Sigmoid colon (tissue), 7 donors: ENCODE measurements around the gene ELFN1. TPM values are rescaled to one million over a fixed set of nuclear protein-coding genes. Genes with fewer than 3 reads are reported as not detected.

Source experiments
- DNase-seq: peaks from one replicate; pipeline ENCODE4 v3.0.0-alpha.2; 2019
- H3K27ac ChIP-seq, 4 donors: fragments of 200-600 bp; sonication (generic); one replicate each; pipeline ENCODE4 v1.5.1; 2016 to 2019; ENCODE audit warnings: mild to moderate bottlenecking in 1 of 4
- H3K27me3 ChIP-seq, 3 donors: fragments of 200-600 bp; sonication (generic); one replicate each; pipeline ENCODE4 v1.5.1; 2019; ENCODE audit warnings: mild to moderate bottlenecking in 1 of 3
- H3K36me3 ChIP-seq, 4 donors: fragments of 200-600 bp; sonication (generic); one replicate each; pipeline ENCODE4 v1.5.1; 2016 to 2019
- H3K4me1 ChIP-seq, 4 donors: fragments of 200-600 bp; sonication (generic); one replicate each; pipeline ENCODE4 v1.5.1; 2017 to 2019
- H3K4me3 ChIP-seq, 4 donors: fragments of 200-600 bp; sonication (generic); one replicate each; pipeline ENCODE4 v1.5.1; 2017 to 2019; ENCODE audit warnings: mild to moderate bottlenecking in 2 of 4, moderate library complexity in 1 of 4
- H3K9me3 ChIP-seq, 4 donors: fragments of 200-600 bp in 3 of 4; sonication (generic) in 3 of 4; one replicate each; pipeline versions ENCODE4 v1.5.1 to v1.6.1; 2013 to 2019
- EP300 ChIP-seq, 4 donors: sonication (generic); formaldehyde crosslinking; IDR thresholded peaks; one replicate each; pipeline ENCODE4 v1.6.1; 2017; ENCODE audit warnings: antibody characterized with exemption in 4 of 4
- POLR2A ChIP-seq, 2 donors: fragments of 450-650 bp; IDR thresholded peaks; one replicate each; pipeline ENCODE4 v1.6.1; 2016; ENCODE audit warnings: antibody characterized with exemption in 2 of 2, mild to moderate bottlenecking in 2 of 2, moderate library complexity in 2 of 2
- POLR2AphosphoS5 ChIP-seq, 4 donors: sonication (generic); formaldehyde crosslinking; IDR thresholded peaks; one replicate each; pipeline ENCODE4 v1.6.1; 2017; ENCODE audit warnings: antibody characterized with exemption in 4 of 4
- WGBS, 2 donors: extraction: QIAGEN DNeasy Blood & Tissue Kit; methylation state at CpG; one replicate each; pipeline ENCODE4 v1.1.7; 2013; 5-methylcytosine and 5-hydroxymethylcytosine counted together
- intact Hi-C: fragments of 100-400 bp; cut with DNase I; formaldehyde crosslinking; loops from one replicate; pipeline ENCODE4 v1.15.1; 2023
- polyA plus RNA-seq, 3 donors: library from polyadenylated mRNA; stranded (reverse); fragments of 200-250 nt; gene quantifications; one replicate each; pipeline ENCODE4 v1.2.3, GENCODE V29; 2013
- total RNA-seq, 4 donors: library from RNA; depleted of rRNA; stranded (reverse); fragments of >200 nt; gene quantifications; one replicate each; pipeline ENCODE4 v1.1.0, GENCODE V29; 2016
- TF ChIP-seq, protein P1 (sequence below), 4 experiments: fragments of 450-650 bp in 3 of 4; fragments of 200-600 bp in 1 of 4; IDR thresholded peaks; one replicate each; pipeline ENCODE4 v1.5.1; 2016 to 2019; ENCODE audit warnings: antibody characterized with exemption in 4 of 4, mild to moderate bottlenecking in 3 of 4, moderate library complexity in 2 of 4
- donor health status: healthy with polysubstance abuse.
- donor health status: Bipolar disorder and iron deficiency.
- donor health status: healthy.

ELFN1 gene
- total and polyA plus RNA-seq, 7 donors, result 0.33 to 0.83 (median 0.54) TPM; not detected in 2

DNA sequence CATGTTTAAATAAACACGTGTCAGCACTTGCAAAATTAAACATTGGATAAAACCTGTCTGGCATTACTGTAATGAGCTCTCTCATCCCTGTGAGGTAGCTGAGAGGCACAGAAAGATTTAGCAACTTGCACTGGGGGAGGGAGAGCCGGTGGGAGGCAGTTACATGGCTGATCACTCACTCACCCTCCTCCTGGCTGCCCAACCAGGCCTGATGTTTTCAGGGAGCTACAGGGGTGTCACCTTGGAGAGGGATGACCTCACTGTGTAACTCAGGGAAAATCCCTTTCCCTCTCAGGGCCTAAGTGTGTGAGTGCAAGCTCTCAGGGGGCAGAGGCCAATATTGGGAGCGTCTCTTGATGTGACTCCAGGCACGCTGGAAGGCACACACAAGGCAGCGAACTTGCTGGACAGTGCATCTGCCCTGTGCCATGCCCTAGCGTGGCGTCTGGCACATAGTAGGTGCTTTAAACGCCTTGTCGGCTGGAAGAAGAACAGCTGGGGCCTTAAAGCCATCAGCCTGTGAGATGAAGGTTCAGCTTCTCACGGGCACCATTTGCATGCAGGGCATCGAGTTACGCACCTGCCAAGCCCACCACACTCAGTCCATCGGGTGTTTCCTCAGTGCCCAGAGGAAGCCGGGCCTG lies 51.1 kb downstream of the ELFN1 start:
- intact Hi-C loops, result no loop called here
- Histone ChIP-seq H3K36me3 (no peaks in the 10 kb centered on the region), H3K4me1 (peaks cover 0 to 10% (median 8%) of the 10 kb centered on the region in 4 donors), H3K9me3 (no peaks in the 10 kb centered on the region), H3K4me3 (no peak overlapping the region), H3K27me3 (peaks cover 0 to 34% (median 12%) of the 10 kb centered on the region in 3 donors), H3K27ac (no peak overlapping the region)
- TF ChIP-seq EP300 (IDR thresholded peaks at IDR 0.05) (no peak), POLR2AphosphoS5 (IDR thresholded peaks at IDR 0.05) (no peak), POLR2A (IDR thresholded peaks at IDR 0.05) (no peak)
- TF ChIP-seq, protein P1, sequence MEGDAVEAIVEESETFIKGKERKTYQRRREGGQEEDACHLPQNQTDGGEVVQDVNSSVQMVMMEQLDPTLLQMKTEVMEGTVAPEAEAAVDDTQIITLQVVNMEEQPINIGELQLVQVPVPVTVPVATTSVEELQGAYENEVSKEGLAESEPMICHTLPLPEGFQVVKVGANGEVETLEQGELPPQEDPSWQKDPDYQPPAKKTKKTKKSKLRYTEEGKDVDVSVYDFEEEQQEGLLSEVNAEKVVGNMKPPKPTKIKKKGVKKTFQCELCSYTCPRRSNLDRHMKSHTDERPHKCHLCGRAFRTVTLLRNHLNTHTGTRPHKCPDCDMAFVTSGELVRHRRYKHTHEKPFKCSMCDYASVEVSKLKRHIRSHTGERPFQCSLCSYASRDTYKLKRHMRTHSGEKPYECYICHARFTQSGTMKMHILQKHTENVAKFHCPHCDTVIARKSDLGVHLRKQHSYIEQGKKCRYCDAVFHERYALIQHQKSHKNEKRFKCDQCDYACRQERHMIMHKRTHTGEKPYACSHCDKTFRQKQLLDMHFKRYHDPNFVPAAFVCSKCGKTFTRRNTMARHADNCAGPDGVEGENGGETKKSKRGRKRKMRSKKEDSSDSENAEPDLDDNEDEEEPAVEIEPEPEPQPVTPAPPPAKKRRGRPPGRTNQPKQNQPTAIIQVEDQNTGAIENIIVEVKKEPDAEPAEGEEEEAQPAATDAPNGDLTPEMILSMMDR (IDR thresholded peaks at IDR 0.05), result no peak
- DNase-seq, result no peak
- WGBS, 2 donors, result 65 to 80% methylated on average over 14 of the region's 14 CpGs

DNA sequence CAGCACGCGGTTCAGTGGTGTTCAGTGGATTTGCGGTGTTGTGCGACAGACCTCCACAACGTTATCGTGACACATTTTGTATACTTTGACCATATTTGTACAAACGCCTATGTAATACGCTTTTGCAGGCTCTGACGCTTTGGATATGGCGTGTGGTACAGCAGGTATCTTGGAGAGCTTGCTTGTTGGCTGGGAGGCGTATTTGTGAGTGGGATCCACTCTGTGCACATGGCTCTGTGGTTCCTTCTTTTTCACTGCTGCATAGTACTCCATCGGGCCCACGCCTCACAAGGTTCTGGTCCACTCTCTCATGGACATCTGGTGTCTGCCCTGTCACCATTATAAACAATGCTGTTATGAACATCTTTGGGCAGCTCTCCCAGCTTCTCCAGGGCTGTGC lies 53.2 kb downstream of the ELFN1 start:
- intact Hi-C loops, result no loop called here
- no peaks in the 10 kb centered on the region for H3K9me3 ChIP-seq

DNA sequence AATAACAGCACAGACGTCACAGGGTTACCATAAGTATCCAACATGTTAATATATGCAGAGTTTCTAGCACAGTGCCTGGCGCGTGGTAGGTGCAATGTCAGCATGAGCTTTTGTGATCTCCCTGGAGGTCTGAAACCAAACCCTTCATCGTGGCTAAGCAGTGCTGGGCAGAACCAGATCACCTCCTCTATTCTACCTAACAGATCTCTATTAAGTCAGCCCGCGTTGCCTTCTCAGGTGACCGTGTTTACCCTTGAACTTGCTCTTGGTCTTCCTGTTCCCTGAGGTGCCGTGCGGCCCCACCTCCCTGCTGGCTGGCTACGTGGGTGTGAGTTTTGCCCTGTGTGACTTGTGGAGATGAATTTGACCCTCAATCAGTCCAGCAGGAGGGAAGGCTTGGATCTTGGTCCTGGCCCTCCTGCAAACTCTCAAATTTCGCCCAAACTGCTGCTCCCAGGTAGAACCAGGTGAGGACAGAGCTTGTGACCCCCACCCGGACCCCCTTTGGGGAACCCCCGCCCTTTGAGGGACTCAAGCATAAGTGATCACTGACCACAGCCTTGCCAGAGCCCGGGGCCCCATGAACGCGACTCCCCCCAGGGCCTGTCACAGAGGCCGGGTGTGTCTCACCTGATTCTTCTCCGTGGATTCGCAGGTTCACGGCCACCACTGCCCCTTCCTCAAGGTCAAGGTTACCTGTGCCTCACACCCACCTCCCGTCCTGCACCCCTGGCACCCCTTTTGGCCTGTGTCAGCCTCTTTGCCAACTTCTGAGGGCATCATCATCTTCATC lies 54.2 kb downstream of the ELFN1 start:
- Histone ChIP-seq H3K9me3 (peaks cover 0 to 5% (median 3%) of the 10 kb centered on the region in 4 donors), H3K27ac (no peak overlapping the region), H3K27me3 (peaks cover 0 to 33% (median 7%) of the 10 kb centered on the region in 3 donors), H3K4me3 (no peak overlapping the region), H3K4me1 (peaks cover 0 to 11% (median 9%) of the 10 kb centered on the region in 4 donors), H3K36me3 (no peaks in the 10 kb centered on the region)
- TF ChIP-seq, protein P1 (IDR thresholded peaks at IDR 0.05), result no peak
- no peak for TF ChIP-seq EP300 (IDR thresholded peaks at IDR 0.05)
- TF ChIP-seq POLR2A (IDR thresholded peaks at IDR 0.05), result no peak
- no peak for TF ChIP-seq POLR2AphosphoS5 (IDR thresholded peaks at IDR 0.05)
- no peak for DNase-seq
- WGBS, 2 donors, result 72 to 86% methylated on average over 21 of the region's 21 CpGs
- intact Hi-C loops, result no loop called here

More for the DNA sequence above, 53.2 kb downstream of the ELFN1 start:
- TF ChIP-seq POLR2A (IDR thresholded peaks at IDR 0.05), result no peak
- TF ChIP-seq, protein P1 (IDR thresholded peaks at IDR 0.05), result no peak
- TF ChIP-seq POLR2AphosphoS5 (IDR thresholded peaks at IDR 0.05), result no peak
- TF ChIP-seq EP300 (IDR thresholded peaks at IDR 0.05), result no peak
- no peak overlapping the region for H3K27ac ChIP-seq
- H3K4me1 ChIP-seq, result peaks cover 0 to 11% (median 9%) of the 10 kb centered on the region in 4 donors
- no peak overlapping the region for H3K4me3 ChIP-seq
- WGBS, 2 donors, result 94 to 95% methylated on average over 13 of the region's 13 CpGs
- H3K36me3 ChIP-seq, result no peaks in the 10 kb centered on the region
- DNase-seq, result no peak
- H3K27me3 ChIP-seq, result peaks cover 0 to 33% (median 7%) of the 10 kb centered on the region in 3 donors

DNA sequence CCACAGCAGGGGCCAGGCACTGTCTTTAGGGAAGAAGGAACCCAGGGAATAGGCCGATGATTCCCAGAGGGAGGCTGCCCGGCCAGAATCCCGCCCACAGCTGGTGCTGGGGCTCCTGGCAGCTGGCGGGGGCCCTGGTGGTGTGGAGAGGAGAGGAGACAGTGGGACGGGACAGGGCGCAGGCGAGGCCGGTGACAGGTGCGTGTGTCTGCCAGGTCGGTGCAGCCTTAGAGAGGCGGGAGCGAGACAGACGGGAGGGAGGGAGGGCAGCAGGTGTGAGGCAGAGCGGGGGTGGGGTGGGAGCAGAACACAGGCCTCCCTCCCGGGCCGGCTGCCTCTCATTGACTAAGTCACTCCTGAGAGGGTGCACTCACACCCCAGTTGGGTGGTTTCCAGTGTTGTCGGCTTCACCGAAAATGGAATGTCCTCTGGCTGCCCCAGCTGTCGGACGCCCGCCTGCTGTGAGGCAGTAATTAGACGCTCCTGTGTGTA lies 55.2 kb downstream of the ELFN1 start:
- TF ChIP-seq, protein P1 (IDR thresholded peaks at IDR 0.05), result no peak
- TF ChIP-seq POLR2A (IDR thresholded peaks at IDR 0.05), result no peak
- no peak for TF ChIP-seq EP300 (IDR thresholded peaks at IDR 0.05)
- TF ChIP-seq POLR2AphosphoS5 (IDR thresholded peaks at IDR 0.05), result no peak
- Histone ChIP-seq H3K27ac (no peak overlapping the region), H3K36me3 (no peaks in the 10 kb centered on the region), H3K9me3 (peaks cover 0 to 11% (median 8%) of the 10 kb centered on the region in 4 donors), H3K4me1 (peaks cover 0 to 11% (median 9%) of the 10 kb centered on the region in 4 donors), H3K4me3 (no peak overlapping the region), H3K27me3 (peaks cover 0 to 33% (median 7%) of the 10 kb centered on the region in 3 donors)
- 10 to 52% methylated on average over 22 of the region's 22 CpGs for WGBS, 2 donors
- no peak for DNase-seq
- intact Hi-C loops, result no loop called here
